ENCODE results near the gene AGBL4.

AGBL4 gene

GRCh38 chr1:49363628-49364027 is 660.1 kb downstream of the AGBL4 start:
- no peak overlapping the region for H3K4me3 ChIP-seq (ENCODE audit: low read depth in 1 of 2, low read length in 2 of 2)
- H3K27ac ChIP-seq (ENCODE audit: low read depth, low read length) = no peak overlapping the region
- no peaks in the 10 kb centered on the region for H3K4me1 ChIP-seq (ENCODE audit: control insufficient read depth in 1 of 2, insufficient read depth in 2 of 2, low read length in 2 of 2)
- no peaks in the 10 kb centered on the region for H3K9me3 ChIP-seq (ENCODE audit: control insufficient read depth in 1 of 2, low read length in 2 of 2)
- no peaks in the 10 kb centered on the region for H3K27me3 ChIP-seq (ENCODE audit: control insufficient read depth in 1 of 2, insufficient read depth in 2 of 2, low read length in 2 of 2)
- no peak overlapping the region for H3K9ac ChIP-seq (ENCODE audit: low read depth in 1 of 2, low read length in 2 of 2)
- no peaks in the 10 kb centered on the region for H3K36me3 ChIP-seq (ENCODE audit: control insufficient read depth in 1 of 2, insufficient read depth in 2 of 2, low read length in 2 of 2)

- Histone ChIP-seq H3K27me3 (ENCODE audit: control insufficient read depth in 1 of 2, insufficient read depth in 2 of 2, low read length in 2 of 2) (no peaks in the 10 kb centered on the region), H3K4me3 (ENCODE audit: low read depth in 1 of 2, low read length in 2 of 2) (no peak overlapping the region), H3K9ac (ENCODE audit: low read depth in 1 of 2, low read length in 2 of 2) (no peak overlapping the region), H3K4me1 (ENCODE audit: control insufficient read depth in 1 of 2, insufficient read depth in 2 of 2, low read length in 2 of 2) (no peaks in the 10 kb centered on the region), H3K27ac (ENCODE audit: low read depth, low read length) (no peak overlapping the region), H3K36me3 (ENCODE audit: control insufficient read depth in 1 of 2, insufficient read depth in 2 of 2, low read length in 2 of 2) (no peaks in the 10 kb centered on the region), H3K9me3 (ENCODE audit: control insufficient read depth in 1 of 2, low read length in 2 of 2) (no peaks in the 10 kb centered on the region)
These were observed 665.7 kb downstream of the AGBL4 start for GRCh38 chr1:49358036-49358435.

GRCh38 chr1:49356594-49356993 is 667.2 kb downstream of the AGBL4 start:
- Histone ChIP-seq H3K4me3 (ENCODE audit: low read depth in 1 of 2, low read length in 2 of 2) (no peak overlapping the region), H3K36me3 (ENCODE audit: control insufficient read depth in 1 of 2, insufficient read depth in 2 of 2, low read length in 2 of 2) (no peaks in the 10 kb centered on the region)

GRCh38 chr1:49351768-49352167 is 672.0 kb downstream of the AGBL4 start:
- Histone ChIP-seq H3K27me3 (ENCODE audit: control insufficient read depth in 1 of 2, insufficient read depth in 2 of 2, low read length in 2 of 2) (no peaks in the 10 kb centered on the region), H3K27ac (ENCODE audit: low read depth, low read length) (no peak overlapping the region), H3K9ac (ENCODE audit: low read depth in 1 of 2, low read length in 2 of 2) (no peak overlapping the region), H3K9me3 (ENCODE audit: control insufficient read depth in 1 of 2, low read length in 2 of 2) (no peaks in the 10 kb centered on the region), H3K36me3 (ENCODE audit: control insufficient read depth in 1 of 2, insufficient read depth in 2 of 2, low read length in 2 of 2) (no peaks in the 10 kb centered on the region), H3K4me3 (ENCODE audit: low read depth in 1 of 2, low read length in 2 of 2) (no peak overlapping the region), H3K4me1 (ENCODE audit: control insufficient read depth in 1 of 2, insufficient read depth in 2 of 2, low read length in 2 of 2) (no peaks in the 10 kb centered on the region)

More at GRCh38 chr1:49356594-49356993, 667.2 kb downstream of the AGBL4 start:
- Histone ChIP-seq H3K4me1 (ENCODE audit: control insufficient read depth in 1 of 2, insufficient read depth in 2 of 2, low read length in 2 of 2) (no peaks in the 10 kb centered on the region), H3K27me3 (ENCODE audit: control insufficient read depth in 1 of 2, insufficient read depth in 2 of 2, low read length in 2 of 2) (no peaks in the 10 kb centered on the region), H3K9ac (ENCODE audit: low read depth in 1 of 2, low read length in 2 of 2) (no peak overlapping the region), H3K9me3 (ENCODE audit: control insufficient read depth in 1 of 2, low read length in 2 of 2) (no peaks in the 10 kb centered on the region), H3K27ac (ENCODE audit: low read depth, low read length) (no peak overlapping the region)

GRCh38 chr1:49346767-49347349 is 676.9 kb downstream of the AGBL4 start:
- Histone ChIP-seq H3K27me3 (ENCODE audit: control insufficient read depth in 1 of 2, insufficient read depth in 2 of 2, low read length in 2 of 2) (no peaks in the 10 kb centered on the region), H3K27ac (ENCODE audit: low read depth, low read length) (no peak overlapping the region), H3K4me1 (ENCODE audit: control insufficient read depth in 1 of 2, insufficient read depth in 2 of 2, low read length in 2 of 2) (no peaks in the 10 kb centered on the region), H3K9me3 (ENCODE audit: control insufficient read depth in 1 of 2, low read length in 2 of 2) (no peaks in the 10 kb centered on the region), H3K4me3 (ENCODE audit: low read depth in 1 of 2, low read length in 2 of 2) (no peak overlapping the region), H3K36me3 (ENCODE audit: control insufficient read depth in 1 of 2, insufficient read depth in 2 of 2, low read length in 2 of 2) (no peaks in the 10 kb centered on the region), H3K9ac (ENCODE audit: low read depth in 1 of 2, low read length in 2 of 2) (no peak overlapping the region)

- H3K9me3 ChIP-seq (ENCODE audit: control insufficient read depth in 1 of 2, low read length in 2 of 2) = no peaks in the 10 kb centered on the region
- no peaks in the 10 kb centered on the region for H3K4me1 ChIP-seq (ENCODE audit: control insufficient read depth in 1 of 2, insufficient read depth in 2 of 2, low read length in 2 of 2)
- H3K9ac ChIP-seq (ENCODE audit: low read depth in 1 of 2, low read length in 2 of 2) = no peak overlapping the region
- no peaks in the 10 kb centered on the region for H3K36me3 ChIP-seq (ENCODE audit: control insufficient read depth in 1 of 2, insufficient read depth in 2 of 2, low read length in 2 of 2)
- no peaks in the 10 kb centered on the region for H3K27me3 ChIP-seq (ENCODE audit: control insufficient read depth in 1 of 2, insufficient read depth in 2 of 2, low read length in 2 of 2)
- H3K4me3 ChIP-seq (ENCODE audit: low read depth in 1 of 2, low read length in 2 of 2) = no peak overlapping the region
- no peak overlapping the region for H3K27ac ChIP-seq (ENCODE audit: low read depth, low read length)
These were observed 683.2 kb downstream of the AGBL4 start for GRCh38 chr1:49340576-49340975.

GRCh38 chr1:49339043-49339442 is 684.7 kb downstream of the AGBL4 start:
- Histone ChIP-seq H3K9ac (ENCODE audit: low read depth in 1 of 2, low read length in 2 of 2) (no peak overlapping the region), H3K4me1 (ENCODE audit: control insufficient read depth in 1 of 2, insufficient read depth in 2 of 2, low read length in 2 of 2) (no peaks in the 10 kb centered on the region), H3K4me3 (ENCODE audit: low read depth in 1 of 2, low read length in 2 of 2) (no peak overlapping the region), H3K27me3 (ENCODE audit: control insufficient read depth in 1 of 2, insufficient read depth in 2 of 2, low read length in 2 of 2) (no peaks in the 10 kb centered on the region), H3K36me3 (ENCODE audit: control insufficient read depth in 1 of 2, insufficient read depth in 2 of 2, low read length in 2 of 2) (no peaks in the 10 kb centered on the region), H3K9me3 (ENCODE audit: control insufficient read depth in 1 of 2, low read length in 2 of 2) (no peaks in the 10 kb centered on the region), H3K27ac (ENCODE audit: low read depth, low read length) (no peak overlapping the region)

GRCh38 chr1:49337251-49337650 is 686.5 kb downstream of the AGBL4 start:
- Histone ChIP-seq H3K27ac (ENCODE audit: low read depth, low read length) (no peak overlapping the region), H3K4me3 (ENCODE audit: low read depth in 1 of 2, low read length in 2 of 2) (no peak overlapping the region), H3K9ac (ENCODE audit: low read depth in 1 of 2, low read length in 2 of 2) (no peak overlapping the region), H3K27me3 (ENCODE audit: control insufficient read depth in 1 of 2, insufficient read depth in 2 of 2, low read length in 2 of 2) (no peaks in the 10 kb centered on the region), H3K4me1 (ENCODE audit: control insufficient read depth in 1 of 2, insufficient read depth in 2 of 2, low read length in 2 of 2) (no peaks in the 10 kb centered on the region), H3K36me3 (ENCODE audit: control insufficient read depth in 1 of 2, insufficient read depth in 2 of 2, low read length in 2 of 2) (no peaks in the 10 kb centered on the region), H3K9me3 (ENCODE audit: control insufficient read depth in 1 of 2, low read length in 2 of 2) (no peaks in the 10 kb centered on the region)

- no peak overlapping the region for H3K4me3 ChIP-seq (ENCODE audit: low read depth in 1 of 2, low read length in 2 of 2)
- no peak overlapping the region for H3K9ac ChIP-seq (ENCODE audit: low read depth in 1 of 2, low read length in 2 of 2)
- no peaks in the 10 kb centered on the region for H3K36me3 ChIP-seq (ENCODE audit: control insufficient read depth in 1 of 2, insufficient read depth in 2 of 2, low read length in 2 of 2)
- no peak overlapping the region for H3K27ac ChIP-seq (ENCODE audit: low read depth, low read length)
- no peaks in the 10 kb centered on the region for H3K27me3 ChIP-seq (ENCODE audit: control insufficient read depth in 1 of 2, insufficient read depth in 2 of 2, low read length in 2 of 2)
- no peaks in the 10 kb centered on the region for H3K9me3 ChIP-seq (ENCODE audit: control insufficient read depth in 1 of 2, low read length in 2 of 2)
- H3K4me1 ChIP-seq (ENCODE audit: control insufficient read depth in 1 of 2, insufficient read depth in 2 of 2, low read length in 2 of 2) = no peaks in the 10 kb centered on the region
These were observed 689.8 kb downstream of the AGBL4 start for GRCh38 chr1:49333906-49334305.

GRCh38 chr1:49331066-49331852 is 692.5 kb downstream of the AGBL4 start:
- Histone ChIP-seq H3K27ac (ENCODE audit: low read depth, low read length) (no peak overlapping the region), H3K9me3 (ENCODE audit: control insufficient read depth in 1 of 2, low read length in 2 of 2) (no peaks in the 10 kb centered on the region)

More at GRCh38 chr1:49331066-49331852, 692.5 kb downstream of the AGBL4 start:
- Histone ChIP-seq H3K4me1 (ENCODE audit: control insufficient read depth in 1 of 2, insufficient read depth in 2 of 2, low read length in 2 of 2) (no peaks in the 10 kb centered on the region), H3K4me3 (ENCODE audit: low read depth in 1 of 2, low read length in 2 of 2) (no peak overlapping the region), H3K36me3 (ENCODE audit: control insufficient read depth in 1 of 2, insufficient read depth in 2 of 2, low read length in 2 of 2) (no peaks in the 10 kb centered on the region), H3K9ac (ENCODE audit: low read depth in 1 of 2, low read length in 2 of 2) (no peak overlapping the region), H3K27me3 (ENCODE audit: control insufficient read depth in 1 of 2, insufficient read depth in 2 of 2, low read length in 2 of 2) (no peaks in the 10 kb centered on the region)

Data from duodenal mucosa (tissue), 2 donors.